GM11168 (cell line): ENCODE measurements around the gene MDGA2.

Source experiments
- in situ Hi-C: fragments of 300-500 bp; cut with MboI; formaldehyde crosslinking; loops from one replicate; pipeline ENCODE4 v1.12.0; 2022; ENCODE audit warnings: low sequenced_read_pairs; ENCODE audit not compliant: unreplicated experiment

Gene MDGA2

DNA sequence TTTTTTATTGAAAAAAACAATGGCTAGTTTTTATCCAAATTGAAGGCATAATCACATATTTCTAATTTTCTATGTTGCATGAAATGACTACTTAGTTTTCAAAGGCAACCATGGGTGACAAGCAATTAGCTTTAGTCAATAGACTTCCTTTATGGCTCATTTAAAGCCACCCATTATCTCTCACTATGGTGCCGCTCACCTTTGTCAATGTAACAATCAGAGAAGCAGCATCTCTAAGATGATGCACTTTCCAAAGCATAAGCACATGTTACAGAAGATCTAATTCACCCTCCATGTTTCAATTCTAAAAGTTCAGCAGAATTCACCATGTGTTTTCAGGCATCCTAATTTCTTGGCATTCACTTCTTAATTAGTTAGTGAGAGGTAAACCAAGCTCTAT is 857.3 kb downstream of the MDGA2 start:
- in situ Hi-C loops: no loop called here

DNA sequence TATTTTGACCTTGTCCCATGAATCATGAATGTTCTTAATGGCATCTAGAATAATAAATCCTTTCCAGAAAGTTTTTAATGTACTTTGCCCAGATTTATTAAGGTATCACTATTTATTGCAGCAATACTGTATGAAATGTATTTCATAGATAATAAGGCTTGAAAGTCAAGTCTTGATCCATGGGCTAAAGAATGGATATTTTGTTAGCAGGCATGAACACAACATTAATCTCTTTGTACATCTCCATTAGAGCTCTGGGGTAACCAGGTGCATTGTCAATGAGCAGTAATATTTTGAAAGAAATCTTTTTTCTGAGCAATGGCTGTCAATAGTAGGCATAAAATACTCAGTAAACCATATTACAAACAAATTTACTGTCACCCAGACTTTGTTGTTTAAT is 882.3 kb downstream of the MDGA2 start:
- in situ Hi-C loops: no loop called here
